PC-9 (cell line): Measurements from ENCODE around the gene NPR1.

ENCODE experiments used
- EZH2 ChIP-seq: fragments of 200-600 bp; sonication (generic); IDR thresholded peaks from 2 replicates; pipeline ENCODE4 v1.8.0; 2017; ENCODE audit warnings: antibody characterized with exemption, low read depth
- TF ChIP-seq, protein P1 (sequence below): fragments of 200-600 bp; sonication (generic); conservative IDR thresholded peaks from 2 replicates; pipeline ENCODE4 v1.6.1; 2017; ENCODE audit warnings: mixed run types, antibody characterized with exemption, mild to moderate bottlenecking, moderate library complexity

DNA sequence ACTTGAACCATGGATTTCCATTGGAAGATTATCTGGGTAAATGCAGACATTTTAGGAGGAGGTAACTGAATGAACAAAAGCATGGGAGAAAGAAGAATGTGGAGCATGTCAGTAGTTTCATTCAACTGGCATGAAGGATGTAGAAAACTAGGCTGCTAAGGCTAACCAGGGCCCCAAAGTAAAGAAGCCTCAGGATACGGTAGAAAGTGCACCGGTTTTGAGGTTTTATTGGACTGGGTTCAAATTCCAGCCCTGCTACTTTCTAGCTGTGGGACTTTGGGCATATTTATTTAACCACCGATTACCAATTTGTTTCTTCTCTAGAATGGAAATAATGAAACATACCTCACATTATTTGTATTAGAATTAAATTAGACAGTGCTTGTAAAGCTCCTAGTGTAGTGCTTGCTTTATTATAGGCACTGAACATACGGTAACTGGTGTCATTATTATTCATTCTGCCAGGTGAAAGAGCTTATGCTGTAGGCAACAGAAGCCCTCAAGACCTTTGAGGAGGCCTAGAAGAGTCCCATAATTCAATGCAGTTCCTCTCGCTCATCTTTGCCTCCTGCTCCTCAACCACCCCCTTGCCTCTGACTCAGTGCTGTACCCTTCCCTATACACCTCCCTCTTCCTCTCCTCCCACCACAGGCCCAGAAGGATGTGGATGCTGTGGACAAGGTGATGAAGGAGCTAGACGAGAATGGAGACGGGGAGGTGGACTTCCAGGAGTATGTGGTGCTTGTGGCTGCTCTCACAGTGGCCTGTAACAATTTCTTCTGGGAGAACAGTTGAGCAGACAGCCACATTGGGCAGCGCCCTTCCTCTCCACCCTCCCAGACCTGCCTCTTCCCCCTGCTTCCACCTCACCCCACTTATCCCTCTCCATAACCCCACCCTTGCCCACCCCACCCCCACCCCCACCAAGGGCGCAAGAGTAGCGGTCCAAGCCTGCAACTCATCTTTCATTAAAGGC, 47.2 kb upstream of the NPR1 start:
- TF ChIP-seq, protein P1, sequence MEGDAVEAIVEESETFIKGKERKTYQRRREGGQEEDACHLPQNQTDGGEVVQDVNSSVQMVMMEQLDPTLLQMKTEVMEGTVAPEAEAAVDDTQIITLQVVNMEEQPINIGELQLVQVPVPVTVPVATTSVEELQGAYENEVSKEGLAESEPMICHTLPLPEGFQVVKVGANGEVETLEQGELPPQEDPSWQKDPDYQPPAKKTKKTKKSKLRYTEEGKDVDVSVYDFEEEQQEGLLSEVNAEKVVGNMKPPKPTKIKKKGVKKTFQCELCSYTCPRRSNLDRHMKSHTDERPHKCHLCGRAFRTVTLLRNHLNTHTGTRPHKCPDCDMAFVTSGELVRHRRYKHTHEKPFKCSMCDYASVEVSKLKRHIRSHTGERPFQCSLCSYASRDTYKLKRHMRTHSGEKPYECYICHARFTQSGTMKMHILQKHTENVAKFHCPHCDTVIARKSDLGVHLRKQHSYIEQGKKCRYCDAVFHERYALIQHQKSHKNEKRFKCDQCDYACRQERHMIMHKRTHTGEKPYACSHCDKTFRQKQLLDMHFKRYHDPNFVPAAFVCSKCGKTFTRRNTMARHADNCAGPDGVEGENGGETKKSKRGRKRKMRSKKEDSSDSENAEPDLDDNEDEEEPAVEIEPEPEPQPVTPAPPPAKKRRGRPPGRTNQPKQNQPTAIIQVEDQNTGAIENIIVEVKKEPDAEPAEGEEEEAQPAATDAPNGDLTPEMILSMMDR: no peak
- no peak for TF ChIP-seq EZH2
